BE2C (cell line): Measurements from ENCODE around the gene ACSL1.

ENCODE experiments used
- DNase-seq: peaks from one replicate; pipeline ENCODE4 v3.0.0-alpha.2; 2020
- H3K27me3 ChIP-seq: fragments of 250-450 bp; sonication (Bioruptor Pico); 2 replicates; pipeline ENCODE4 v1.5.1; 2020; ENCODE audit warnings: mild to moderate bottlenecking
- H3K36me3 ChIP-seq: fragments of 250-450 bp; sonication (Bioruptor Pico); 2 replicates; pipeline ENCODE4 v1.5.1; 2020; ENCODE audit warnings: mild to moderate bottlenecking
- H3K4me1 ChIP-seq: fragments of 250-450 bp; sonication (Bioruptor Pico); 2 replicates; pipeline ENCODE4 v1.5.1; 2020
- H3K4me3 ChIP-seq: 2 replicates; pipeline ENCODE4 v1.5.1; 2011; ENCODE audit warnings: low read depth, low read length
- H3K9me3 ChIP-seq: fragments of 250-450 bp; sonication (Bioruptor Pico); 2 replicates; pipeline ENCODE4 v1.5.1; 2020
- TF ChIP-seq, protein P1 (sequence below): IDR thresholded peaks from 2 replicates; pipeline ENCODE4 v1.5.1; 2012; ENCODE audit warnings: mild to moderate bottlenecking, low read depth, low read length

The ACSL1 gene

DNA sequence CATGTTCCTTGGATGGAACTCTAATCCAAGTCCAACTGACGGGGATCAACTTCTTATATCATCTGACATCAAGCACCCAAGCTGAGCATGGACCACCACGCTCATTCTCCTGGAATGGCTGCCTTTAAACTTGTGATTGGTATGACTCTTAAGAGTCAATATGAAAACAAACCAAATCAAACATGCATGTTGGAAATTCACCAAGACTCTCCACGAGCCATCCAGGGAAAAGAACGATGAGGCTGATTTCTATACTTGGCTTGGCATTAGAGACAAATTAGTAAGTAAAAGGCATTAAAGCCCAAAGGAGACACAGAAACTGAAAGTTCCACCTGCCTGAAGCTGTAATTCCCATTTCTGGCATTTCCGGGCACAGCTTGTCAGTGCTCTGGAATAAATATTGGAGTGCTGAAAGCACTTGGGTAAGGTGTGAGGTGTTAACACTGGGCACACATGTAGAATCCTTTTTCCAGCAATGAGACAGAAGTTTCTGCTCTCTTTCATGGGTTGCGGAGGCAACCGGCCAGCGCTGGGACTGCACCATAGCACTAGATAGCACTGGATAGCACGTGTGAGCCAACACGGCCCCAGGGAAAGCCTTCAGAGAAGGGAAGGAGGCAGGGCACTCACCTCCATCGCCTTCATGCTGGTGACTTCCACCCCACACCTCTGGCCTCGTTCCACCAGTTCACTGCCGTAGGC, 49.8 kb downstream of the ACSL1 start:
- DNase-seq: no peak
- Histone ChIP-seq H3K9me3 (no peaks in the 10 kb centered on the region), H3K4me1 (no peaks in the 10 kb centered on the region), H3K36me3 (no peaks in the 10 kb centered on the region), H3K27me3 (no peaks in the 10 kb centered on the region), H3K4me3 (no peak overlapping the region)
- TF ChIP-seq, protein P1, sequence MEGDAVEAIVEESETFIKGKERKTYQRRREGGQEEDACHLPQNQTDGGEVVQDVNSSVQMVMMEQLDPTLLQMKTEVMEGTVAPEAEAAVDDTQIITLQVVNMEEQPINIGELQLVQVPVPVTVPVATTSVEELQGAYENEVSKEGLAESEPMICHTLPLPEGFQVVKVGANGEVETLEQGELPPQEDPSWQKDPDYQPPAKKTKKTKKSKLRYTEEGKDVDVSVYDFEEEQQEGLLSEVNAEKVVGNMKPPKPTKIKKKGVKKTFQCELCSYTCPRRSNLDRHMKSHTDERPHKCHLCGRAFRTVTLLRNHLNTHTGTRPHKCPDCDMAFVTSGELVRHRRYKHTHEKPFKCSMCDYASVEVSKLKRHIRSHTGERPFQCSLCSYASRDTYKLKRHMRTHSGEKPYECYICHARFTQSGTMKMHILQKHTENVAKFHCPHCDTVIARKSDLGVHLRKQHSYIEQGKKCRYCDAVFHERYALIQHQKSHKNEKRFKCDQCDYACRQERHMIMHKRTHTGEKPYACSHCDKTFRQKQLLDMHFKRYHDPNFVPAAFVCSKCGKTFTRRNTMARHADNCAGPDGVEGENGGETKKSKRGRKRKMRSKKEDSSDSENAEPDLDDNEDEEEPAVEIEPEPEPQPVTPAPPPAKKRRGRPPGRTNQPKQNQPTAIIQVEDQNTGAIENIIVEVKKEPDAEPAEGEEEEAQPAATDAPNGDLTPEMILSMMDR: no peak

DNA sequence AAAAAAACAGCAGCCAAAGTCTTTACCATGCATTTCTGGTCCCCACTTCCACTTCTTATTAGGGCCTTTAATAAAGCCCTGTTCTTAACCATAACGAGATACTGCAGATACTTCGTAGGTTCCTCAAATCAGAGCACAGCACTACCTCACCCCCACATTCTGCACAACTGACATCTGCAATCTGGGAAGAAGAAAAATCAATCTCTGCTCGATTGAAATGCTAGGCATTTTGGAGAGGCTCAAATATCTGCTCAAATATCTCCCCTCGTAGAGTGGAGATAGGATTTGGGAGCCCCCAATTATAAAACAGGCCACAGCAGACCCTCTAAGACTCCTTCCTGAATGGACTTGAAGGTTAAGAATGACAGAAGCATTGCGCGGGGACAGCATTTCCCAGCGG, 51.6 kb downstream of the ACSL1 start:
- TF ChIP-seq, protein P1: no peak
- no peak for DNase-seq
- H3K36me3 ChIP-seq: no peaks in the 10 kb centered on the region
- no peaks in the 10 kb centered on the region for H3K4me1 ChIP-seq
- no peaks in the 10 kb centered on the region for H3K9me3 ChIP-seq
- no peak overlapping the region for H3K4me3 ChIP-seq
- H3K27me3 ChIP-seq: no peaks in the 10 kb centered on the region

DNA sequence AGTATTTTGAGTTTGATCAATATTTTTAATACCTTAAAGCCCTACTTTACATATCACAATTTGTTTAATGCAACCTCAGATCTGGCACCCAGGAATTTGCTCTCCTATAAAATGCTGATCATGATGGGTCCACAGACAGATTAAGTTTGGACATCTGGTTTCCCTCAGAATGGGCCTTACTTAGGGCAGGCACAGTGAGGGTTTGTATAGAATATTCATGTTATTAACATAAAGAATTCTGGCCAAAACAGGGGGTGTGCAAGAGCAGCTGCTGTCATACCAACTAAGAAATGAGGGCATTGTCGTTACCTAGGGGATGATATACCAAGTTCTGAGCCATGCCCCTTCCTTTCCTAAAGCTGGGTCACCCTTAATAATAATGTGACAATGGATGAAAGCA, 54.4 kb downstream of the ACSL1 start:
- peaks cover 4% of the 10 kb centered on the region for H3K36me3 ChIP-seq
- no peak for DNase-seq

DNA sequence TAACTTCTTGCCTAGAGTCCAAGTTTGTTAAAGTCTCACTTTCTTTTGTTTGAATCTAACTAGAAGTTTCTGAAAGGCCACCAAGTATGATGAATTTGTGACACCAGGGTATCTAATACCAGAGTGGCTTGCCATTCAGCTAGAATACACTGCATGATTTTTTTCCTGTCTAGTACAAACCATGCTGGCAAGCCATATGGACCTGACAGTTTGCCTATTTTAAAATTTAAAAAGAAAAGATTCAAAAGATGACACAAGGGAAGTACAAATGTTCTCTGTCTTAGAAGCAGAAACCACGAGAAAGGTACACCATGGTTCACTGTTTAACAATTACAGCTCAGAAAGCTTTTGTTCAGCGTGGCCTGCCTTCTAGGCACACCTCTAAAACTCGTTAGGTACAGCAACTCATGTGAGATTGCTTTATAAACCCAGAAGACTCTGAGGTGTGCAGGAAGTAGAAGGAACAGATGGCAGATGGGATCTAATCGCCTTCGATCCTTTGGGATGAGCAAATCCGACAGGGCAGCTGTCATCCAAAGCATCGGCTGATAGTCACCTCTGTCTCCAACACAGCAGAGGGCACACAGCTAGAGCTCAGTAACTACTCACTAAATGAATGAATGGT, 56.5 kb downstream of the ACSL1 start:
- H3K36me3 ChIP-seq: peaks cover 6% of the 10 kb centered on the region
- no peaks in the 10 kb centered on the region for H3K4me1 ChIP-seq
- TF ChIP-seq, protein P1: no peak
- no peaks in the 10 kb centered on the region for H3K9me3 ChIP-seq
- H3K27me3 ChIP-seq: no peaks in the 10 kb centered on the region
- DNase-seq: no peak
- no peak overlapping the region for H3K4me3 ChIP-seq

More for the DNA sequence above, 54.4 kb downstream of the ACSL1 start:
- Histone ChIP-seq H3K4me3 (no peak overlapping the region), H3K27me3 (no peaks in the 10 kb centered on the region), H3K4me1 (no peaks in the 10 kb centered on the region), H3K9me3 (no peaks in the 10 kb centered on the region)
- TF ChIP-seq, protein P1: no peak

DNA sequence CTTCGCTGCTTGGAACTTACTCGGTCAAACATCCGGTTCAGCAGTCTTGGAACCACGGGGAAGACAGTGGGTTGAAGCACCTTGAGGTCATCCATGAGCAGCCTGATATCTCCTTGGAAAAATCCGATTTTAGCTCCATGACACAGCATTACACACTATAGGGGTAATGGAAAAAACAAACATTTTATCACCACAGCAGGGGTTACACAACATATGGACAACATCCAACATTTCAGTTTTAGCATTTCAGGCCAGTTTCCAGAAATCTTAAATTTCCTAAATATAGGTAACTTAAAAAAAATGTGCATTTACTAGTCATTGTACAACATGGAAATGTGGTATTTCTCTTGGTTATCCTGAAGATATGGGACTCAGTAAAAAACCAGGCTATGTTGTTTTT, 57.5 kb downstream of the ACSL1 start:
- Histone ChIP-seq H3K4me1 (no peaks in the 10 kb centered on the region), H3K36me3 (peaks cover 6% of the 10 kb centered on the region), H3K9me3 (no peaks in the 10 kb centered on the region), H3K4me3 (no peak overlapping the region), H3K27me3 (no peaks in the 10 kb centered on the region)
- TF ChIP-seq, protein P1: no peak
- no peak for DNase-seq

DNA sequence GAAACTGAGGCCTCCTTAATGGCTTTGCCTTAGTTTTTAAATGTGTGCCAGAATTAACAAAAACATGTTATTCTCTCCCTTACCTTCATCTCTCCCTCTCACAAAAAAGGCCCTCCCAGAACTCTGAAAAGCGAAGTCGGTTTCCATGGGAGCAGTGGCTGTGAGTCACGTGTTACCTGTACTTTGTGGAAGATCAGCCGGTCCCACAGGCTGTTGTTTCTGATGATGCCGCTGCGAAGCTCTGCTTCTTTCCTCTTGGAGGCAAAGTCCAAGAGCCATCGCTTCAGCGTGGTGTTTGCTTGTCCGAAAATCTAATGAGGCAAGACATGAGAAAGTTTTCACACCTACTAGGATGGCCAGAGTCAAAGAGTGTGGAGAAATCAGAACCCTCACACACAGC, 59.3 kb downstream of the ACSL1 start:
- DNase-seq: no peak
- H3K4me1 ChIP-seq: no peaks in the 10 kb centered on the region
- H3K36me3 ChIP-seq: peaks cover 7% of the 10 kb centered on the region
- no peak overlapping the region for H3K4me3 ChIP-seq
- H3K9me3 ChIP-seq: no peaks in the 10 kb centered on the region
- H3K27me3 ChIP-seq: no peaks in the 10 kb centered on the region
- TF ChIP-seq, protein P1: no peak
